Liver (tissue), 9 donors: ENCODE measurements around the gene APOL6. TPM values are rescaled to one million over a fixed set of nuclear protein-coding genes. Genes with fewer than 3 reads are reported as not detected.

Experiments
- DNase-seq: peaks from one replicate; pipeline ENCODE4 v3.0.0-alpha.2; 2017; ENCODE audit warnings: low spot score
- H3K27ac ChIP-seq, 2 donors: one replicate each; pipeline ENCODE4 v1.7.0; 2013; ENCODE audit warnings: inconsistent platforms in 2 of 2, low read length in 2 of 2, control low read depth in 1 of 2, low read depth in 1 of 2, mild to moderate bottlenecking in 1 of 2
- H3K27me3 ChIP-seq, 4 donors: one replicate each; pipeline versions ENCODE4 v1.6.1 to v1.7.0; 2013; ENCODE audit warnings: low read length in 3 of 4, inconsistent platforms in 1 of 4, mild to moderate bottlenecking in 1 of 4, moderate library complexity in 1 of 4; ENCODE audit not compliant: control insufficient read depth in 4 of 4, insufficient read depth in 4 of 4
- H3K36me3 ChIP-seq, 4 donors: one replicate each; pipeline versions ENCODE4 v1.6.1 to v1.7.0; 2013; ENCODE audit warnings: low read length in 3 of 4, mild to moderate bottlenecking in 3 of 4, low read depth in 1 of 4, moderate library complexity in 1 of 4; ENCODE audit not compliant: control insufficient read depth in 4 of 4, insufficient read depth in 3 of 4
- H3K4me1 ChIP-seq, 4 donors: one replicate each; pipeline versions ENCODE4 v1.6.1 to v1.7.0; 2013; ENCODE audit warnings: low read length in 3 of 4, mild to moderate bottlenecking in 3 of 4, moderate library complexity in 1 of 4; ENCODE audit not compliant: control insufficient read depth in 4 of 4, insufficient read depth in 4 of 4
- H3K4me3 ChIP-seq, 3 donors: one replicate each; pipeline versions ENCODE4 v1.6.1 to v1.7.0; 2013; ENCODE audit warnings: low read length in 3 of 3, control low read depth in 1 of 3, low read depth in 1 of 3, mild to moderate bottlenecking in 1 of 3
- H3K9ac ChIP-seq, 2 donors: one replicate each; pipeline ENCODE4 v1.7.0; 2013; ENCODE audit warnings: low read length in 2 of 2, mild to moderate bottlenecking in 2 of 2, moderate library complexity in 2 of 2, control low read depth in 1 of 2, low read depth in 1 of 2
- H3K9me3 ChIP-seq, 4 donors: one replicate each; pipeline versions ENCODE4 v1.6.1 to v1.7.0; 2013; ENCODE audit warnings: low read length in 3 of 4; ENCODE audit not compliant: control insufficient read depth in 4 of 4
- ATF3 ChIP-seq: IDR thresholded peaks from 2 replicates; pipeline ENCODE4 v1.6.1; 2016; ENCODE audit warnings: antibody characterized with exemption
- EGR1 ChIP-seq, 2 donors: IDR thresholded peaks; 2 replicates each; pipeline ENCODE4 v1.6.1; 2016 to 2018; ENCODE audit warnings: antibody characterized with exemption in 2 of 2, low read depth in 2 of 2
- FOXA1 ChIP-seq: IDR thresholded peaks from 2 replicates; pipeline ENCODE4 v1.6.1; 2016; ENCODE audit warnings: antibody characterized with exemption
- FOXA2 ChIP-seq: IDR thresholded peaks from 2 replicates; pipeline ENCODE4 v1.6.1; 2016; ENCODE audit warnings: antibody characterized with exemption
- GABPA ChIP-seq, 2 donors: IDR thresholded peaks in 1 of 2; conservative IDR thresholded peaks in 1 of 2; 2 replicates each; pipeline ENCODE4 v1.6.1; 2016; ENCODE audit warnings: antibody characterized with exemption in 2 of 2, mild to moderate bottlenecking in 1 of 2, moderate library complexity in 1 of 2
- HNF4A ChIP-seq, 2 donors: conservative IDR thresholded peaks; 2 replicates each; pipeline ENCODE4 v1.6.1; 2016; ENCODE audit warnings: antibody characterized with exemption in 2 of 2, mild to moderate bottlenecking in 2 of 2
- HNF4G ChIP-seq: IDR thresholded peaks from 2 replicates; pipeline ENCODE4 v1.6.1; 2016; ENCODE audit warnings: antibody characterized with exemption
- JUND ChIP-seq, 2 donors: IDR thresholded peaks; 2 replicates each; pipeline ENCODE4 v1.6.1; 2016; ENCODE audit warnings: antibody characterized with exemption in 2 of 2
- NR2F2 ChIP-seq: IDR thresholded peaks from 2 replicates; pipeline ENCODE4 v1.6.1; 2016; ENCODE audit warnings: antibody characterized with exemption
- RAD21 ChIP-seq, 2 donors: IDR thresholded peaks; 2 replicates each; pipeline ENCODE4 v1.6.1; 2016; ENCODE audit warnings: antibody characterized with exemption in 2 of 2, mild to moderate bottlenecking in 2 of 2
- RXRA ChIP-seq, 2 donors: IDR thresholded peaks; 2 replicates each; pipeline ENCODE4 v1.6.1; 2017 to 2018; ENCODE audit warnings: antibody characterized with exemption in 2 of 2, mild to moderate bottlenecking in 1 of 2
- SP1 ChIP-seq: IDR thresholded peaks from 2 replicates; pipeline ENCODE4 v1.6.1; 2018; ENCODE audit warnings: antibody characterized with exemption, mild to moderate bottlenecking
- TAF1 ChIP-seq: conservative IDR thresholded peaks from 2 replicates; pipeline ENCODE4 v1.6.1; 2016; ENCODE audit warnings: antibody characterized with exemption, mild to moderate bottlenecking
- YY1 ChIP-seq: IDR thresholded peaks from 2 replicates; pipeline ENCODE4 v1.6.1; 2016; ENCODE audit warnings: antibody characterized with exemption, mild to moderate bottlenecking
- WGBS: extraction: QIAGEN DNeasy Blood & Tissue Kit; methylation state at CpG from one replicate; pipeline ENCODE4 v1.1.7; 2013; 5-methylcytosine and 5-hydroxymethylcytosine counted together
- polyA plus RNA-seq, 2 donors: library from polyadenylated mRNA; stranded (reverse) in 1 of 2; unstranded in 1 of 2; fragments of 200-250 nt in 1 of 2; fragments of >200 nt in 1 of 2; fragmentation: Nextera tagmentation in 1 of 2; extraction: Ambion mirVana in 1 of 2; gene quantifications; one replicate each; pipeline versions ENCODE4 v1.2.1 to v1.2.3, GENCODE V29; 2013 to 2015
- total RNA-seq, 2 donors: library from RNA; depleted of rRNA; stranded (reverse); fragments of >200 nt; gene quantifications; one replicate each; pipeline ENCODE4 v1.2.3, GENCODE V29; 2014
- TF ChIP-seq, protein P1 (sequence below): IDR thresholded peaks from 2 replicates; pipeline ENCODE4 v1.6.1; 2016; ENCODE audit warnings: antibody characterized with exemption, mild to moderate bottlenecking
- TF ChIP-seq, protein P2 (sequence below): IDR thresholded peaks from 2 replicates; pipeline ENCODE4 v1.6.1; 2016; ENCODE audit warnings: antibody characterized with exemption
- TF ChIP-seq, protein P3 (sequence below): fragments of 150-350 bp; IDR thresholded peaks from 2 replicates; pipeline ENCODE4 v1.5.1; 2017; ENCODE audit warnings: improper control_type of control experiment, low read depth, low read length; ENCODE audit not compliant: missing input control
- donor health status: healthy.
- donor health status: healthy.
- donor health status: healthy.
- donor health status: healthy.
- donor health status: healthy.

The APOL6 gene
- total and polyA plus RNA-seq, 4 donors, result 10.3 to 80.1 (median 17.3) TPM

- no peaks in the 10 kb centered on the region for H3K27me3 ChIP-seq
- H3K36me3 ChIP-seq, result no peaks in the 10 kb centered on the region
- no peaks in the 10 kb centered on the region for H3K4me1 ChIP-seq
- no peak for TF ChIP-seq SP1
- TF ChIP-seq, protein P1, sequence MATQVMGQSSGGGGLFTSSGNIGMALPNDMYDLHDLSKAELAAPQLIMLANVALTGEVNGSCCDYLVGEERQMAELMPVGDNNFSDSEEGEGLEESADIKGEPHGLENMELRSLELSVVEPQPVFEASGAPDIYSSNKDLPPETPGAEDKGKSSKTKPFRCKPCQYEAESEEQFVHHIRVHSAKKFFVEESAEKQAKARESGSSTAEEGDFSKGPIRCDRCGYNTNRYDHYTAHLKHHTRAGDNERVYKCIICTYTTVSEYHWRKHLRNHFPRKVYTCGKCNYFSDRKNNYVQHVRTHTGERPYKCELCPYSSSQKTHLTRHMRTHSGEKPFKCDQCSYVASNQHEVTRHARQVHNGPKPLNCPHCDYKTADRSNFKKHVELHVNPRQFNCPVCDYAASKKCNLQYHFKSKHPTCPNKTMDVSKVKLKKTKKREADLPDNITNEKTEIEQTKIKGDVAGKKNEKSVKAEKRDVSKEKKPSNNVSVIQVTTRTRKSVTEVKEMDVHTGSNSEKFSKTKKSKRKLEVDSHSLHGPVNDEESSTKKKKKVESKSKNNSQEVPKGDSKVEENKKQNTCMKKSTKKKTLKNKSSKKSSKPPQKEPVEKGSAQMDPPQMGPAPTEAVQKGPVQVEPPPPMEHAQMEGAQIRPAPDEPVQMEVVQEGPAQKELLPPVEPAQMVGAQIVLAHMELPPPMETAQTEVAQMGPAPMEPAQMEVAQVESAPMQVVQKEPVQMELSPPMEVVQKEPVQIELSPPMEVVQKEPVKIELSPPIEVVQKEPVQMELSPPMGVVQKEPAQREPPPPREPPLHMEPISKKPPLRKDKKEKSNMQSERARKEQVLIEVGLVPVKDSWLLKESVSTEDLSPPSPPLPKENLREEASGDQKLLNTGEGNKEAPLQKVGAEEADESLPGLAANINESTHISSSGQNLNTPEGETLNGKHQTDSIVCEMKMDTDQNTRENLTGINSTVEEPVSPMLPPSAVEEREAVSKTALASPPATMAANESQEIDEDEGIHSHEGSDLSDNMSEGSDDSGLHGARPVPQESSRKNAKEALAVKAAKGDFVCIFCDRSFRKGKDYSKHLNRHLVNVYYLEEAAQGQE, result no peak
- TF ChIP-seq RXRA (IDR thresholded peaks at IDR 0.05), result no peak
- TF ChIP-seq HNF4G, result no peak
- no peak for TF ChIP-seq NR2F2
- TF ChIP-seq EGR1 (IDR thresholded peaks at IDR 0.05; ENCODE audit: low read depth in 2 of 2), result no peak
- TF ChIP-seq GABPA (IDR thresholded peaks at IDR 0.05 in 1 of 2, conservative IDR thresholded peaks at IDR 0.05 in 1 of 2), result no peak
- no peak for TF ChIP-seq FOXA2
- TF ChIP-seq, protein P2, sequence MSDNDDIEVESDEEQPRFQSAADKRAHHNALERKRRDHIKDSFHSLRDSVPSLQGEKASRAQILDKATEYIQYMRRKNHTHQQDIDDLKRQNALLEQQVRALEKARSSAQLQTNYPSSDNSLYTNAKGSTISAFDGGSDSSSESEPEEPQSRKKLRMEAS, result no peak
- TF ChIP-seq FOXA1, result no peak
- TF ChIP-seq, protein P3, sequence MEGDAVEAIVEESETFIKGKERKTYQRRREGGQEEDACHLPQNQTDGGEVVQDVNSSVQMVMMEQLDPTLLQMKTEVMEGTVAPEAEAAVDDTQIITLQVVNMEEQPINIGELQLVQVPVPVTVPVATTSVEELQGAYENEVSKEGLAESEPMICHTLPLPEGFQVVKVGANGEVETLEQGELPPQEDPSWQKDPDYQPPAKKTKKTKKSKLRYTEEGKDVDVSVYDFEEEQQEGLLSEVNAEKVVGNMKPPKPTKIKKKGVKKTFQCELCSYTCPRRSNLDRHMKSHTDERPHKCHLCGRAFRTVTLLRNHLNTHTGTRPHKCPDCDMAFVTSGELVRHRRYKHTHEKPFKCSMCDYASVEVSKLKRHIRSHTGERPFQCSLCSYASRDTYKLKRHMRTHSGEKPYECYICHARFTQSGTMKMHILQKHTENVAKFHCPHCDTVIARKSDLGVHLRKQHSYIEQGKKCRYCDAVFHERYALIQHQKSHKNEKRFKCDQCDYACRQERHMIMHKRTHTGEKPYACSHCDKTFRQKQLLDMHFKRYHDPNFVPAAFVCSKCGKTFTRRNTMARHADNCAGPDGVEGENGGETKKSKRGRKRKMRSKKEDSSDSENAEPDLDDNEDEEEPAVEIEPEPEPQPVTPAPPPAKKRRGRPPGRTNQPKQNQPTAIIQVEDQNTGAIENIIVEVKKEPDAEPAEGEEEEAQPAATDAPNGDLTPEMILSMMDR, result no peak
- no peak for TF ChIP-seq TAF1
- TF ChIP-seq YY1, result no peak
- no peak for TF ChIP-seq JUND (IDR thresholded peaks at IDR 0.05)
- no peak for TF ChIP-seq RAD21 (IDR thresholded peaks at IDR 0.05)
- H3K27ac ChIP-seq, result no peak overlapping the region
- no peak for DNase-seq
- no peaks in the 10 kb centered on the region for H3K9me3 ChIP-seq
- H3K4me3 ChIP-seq, result no peak overlapping the region
- 89% methylated on average over 4 of the region's 4 CpGs for WGBS
- no peak overlapping the region for H3K9ac ChIP-seq
Measured at GRCh38 chr22:35630387-35630793, 17.9 kb upstream of the APOL6 start.

- 97% methylated on average over 9 of the region's 9 CpGs for WGBS
- DNase-seq, result no peak
- Histone ChIP-seq H3K9ac (no peak overlapping the region), H3K4me3 (no peak overlapping the region), H3K27ac (no peak overlapping the region), H3K36me3 (no peaks in the 10 kb centered on the region), H3K4me1 (no peaks in the 10 kb centered on the region), H3K9me3 (no peaks in the 10 kb centered on the region), H3K27me3 (no peaks in the 10 kb centered on the region)
- TF ChIP-seq HNF4G (no peak), HNF4A (conservative IDR thresholded peaks at IDR 0.05) (no peak), RXRA (IDR thresholded peaks at IDR 0.05) (no peak), GABPA (IDR thresholded peaks at IDR 0.05 in 1 of 2, conservative IDR thresholded peaks at IDR 0.05 in 1 of 2) (no peak), FOXA1 (no peak), NR2F2 (no peak), FOXA2 (no peak), JUND (IDR thresholded peaks at IDR 0.05) (no peak), ATF3 (no peak), EGR1 (IDR thresholded peaks at IDR 0.05; ENCODE audit: low read depth in 2 of 2) (no peak), YY1 (no peak), TAF1 (no peak), RAD21 (IDR thresholded peaks at IDR 0.05) (no peak), SP1 (no peak)
- TF ChIP-seq, protein P1, result no peak
- TF ChIP-seq, protein P2, result no peak
- TF ChIP-seq, protein P3, result no peak
Measured at GRCh38 chr22:35630891-35631290, 17.4 kb upstream of the APOL6 start.
